ENCODE results near the gene ESYT3.

ESYT3 gene

DNA sequence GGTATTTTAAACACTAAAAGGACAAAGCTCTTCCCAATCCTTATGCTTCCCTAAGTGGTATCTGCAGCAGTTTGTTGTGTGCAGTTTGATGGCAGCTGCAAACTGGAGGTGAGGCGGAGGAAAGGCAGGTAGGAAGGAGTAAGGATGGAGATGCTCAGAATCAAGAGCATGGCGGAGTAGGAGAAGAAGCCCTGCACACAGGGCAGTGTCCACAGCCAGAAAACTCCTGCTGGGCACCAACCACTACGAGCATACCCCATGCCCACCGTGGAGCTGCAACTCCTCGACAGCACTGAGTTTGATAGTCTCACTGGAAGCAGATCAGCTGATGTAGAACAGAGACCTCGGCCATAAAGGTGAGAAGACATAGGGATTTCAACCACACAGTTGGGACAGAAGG is 30.3 kb upstream of the ESYT3 start:
- Histone ChIP-seq H3K36me3 (ENCODE audit: control insufficient read depth in 2 of 2, insufficient read depth in 1 of 2, low read length in 2 of 2) (peaks cover 0 to 28% of the 10 kb centered on the region in 2 experiments; a peak in 1 of 3 replicates), H3K9me3 (ENCODE audit: control insufficient read depth, insufficient read depth, low read depth, low read length) (no peaks in the 10 kb centered on the region), H3K4me1 (ENCODE audit: control insufficient read depth, insufficient read depth, low read length) (no peaks in the 10 kb centered on the region), H3K27ac (ENCODE audit: extremely low read depth, low read depth, low read length) (no peak overlapping the region), H3K4me3 (ENCODE audit: low read depth, low read length) (no peak overlapping the region)
- TF ChIP-seq GLI2 (tag by site-specific recombination; IDR thresholded peaks at IDR 0.05; ENCODE audit: borderline replicate concordance, low read depth) (no peak), ZNF354C (tag by site-specific recombination; IDR thresholded peaks at IDR 0.05; ENCODE audit: borderline replicate concordance, low read depth) (no peak), OSR2 (tag by site-specific recombination; IDR thresholded peaks at IDR 0.05) (no peak), ZNF311 (tag by site-specific recombination; IDR thresholded peaks at IDR 0.05; ENCODE audit: borderline replicate concordance) (no peak), ZBTB48 (tag by site-specific recombination; IDR thresholded peaks at IDR 0.05) (no peak), ZNF366 (tag by site-specific recombination; conservative IDR thresholded peaks at IDR 0.05) (no peak), HOXD13 (CRISPR knock-in tag; IDR thresholded peaks at IDR 0.05; ENCODE audit: borderline replicate concordance) (no peak), ZNF24 (tag by site-specific recombination; IDR thresholded peaks at IDR 0.05) (no peak), GFI1B (tag by site-specific recombination; IDR thresholded peaks at IDR 0.05) (no peak), ZNF624 (tag by site-specific recombination; IDR thresholded peaks at IDR 0.05) (no peak), EGR2 (tag by site-specific recombination; IDR thresholded peaks at IDR 0.05; ENCODE audit: low read depth) (no peak), YY2 (tag by site-specific recombination; IDR thresholded peaks at IDR 0.05) (no peak), ZNF114 (tag by site-specific recombination; IDR thresholded peaks at IDR 0.05) (no peak), ZBTB20 (tag by site-specific recombination; IDR thresholded peaks at IDR 0.05) (no peak), ZNF324 (tag by site-specific recombination; IDR thresholded peaks at IDR 0.05) (no peak), ZNF362 (tag by site-specific recombination; IDR thresholded peaks at IDR 0.05) (no peak), ZSCAN18 (tag by site-specific recombination; IDR thresholded peaks at IDR 0.05) (no peak), ZNF423 (tag by site-specific recombination; IDR thresholded peaks at IDR 0.05) (no peak)
- TF ChIP-seq, protein P1, sequence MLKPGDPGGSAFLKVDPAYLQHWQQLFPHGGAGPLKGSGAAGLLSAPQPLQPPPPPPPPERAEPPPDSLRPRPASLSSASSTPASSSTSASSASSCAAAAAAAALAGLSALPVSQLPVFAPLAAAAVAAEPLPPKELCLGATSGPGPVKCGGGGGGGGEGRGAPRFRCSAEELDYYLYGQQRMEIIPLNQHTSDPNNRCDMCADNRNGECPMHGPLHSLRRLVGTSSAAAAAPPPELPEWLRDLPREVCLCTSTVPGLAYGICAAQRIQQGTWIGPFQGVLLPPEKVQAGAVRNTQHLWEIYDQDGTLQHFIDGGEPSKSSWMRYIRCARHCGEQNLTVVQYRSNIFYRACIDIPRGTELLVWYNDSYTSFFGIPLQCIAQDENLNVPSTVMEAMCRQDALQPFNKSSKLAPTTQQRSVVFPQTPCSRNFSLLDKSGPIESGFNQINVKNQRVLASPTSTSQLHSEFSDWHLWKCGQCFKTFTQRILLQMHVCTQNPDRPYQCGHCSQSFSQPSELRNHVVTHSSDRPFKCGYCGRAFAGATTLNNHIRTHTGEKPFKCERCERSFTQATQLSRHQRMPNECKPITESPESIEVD (tag by site-specific recombination; IDR thresholded peaks at IDR 0.05): no peak
- TF ChIP-seq, protein P2, sequence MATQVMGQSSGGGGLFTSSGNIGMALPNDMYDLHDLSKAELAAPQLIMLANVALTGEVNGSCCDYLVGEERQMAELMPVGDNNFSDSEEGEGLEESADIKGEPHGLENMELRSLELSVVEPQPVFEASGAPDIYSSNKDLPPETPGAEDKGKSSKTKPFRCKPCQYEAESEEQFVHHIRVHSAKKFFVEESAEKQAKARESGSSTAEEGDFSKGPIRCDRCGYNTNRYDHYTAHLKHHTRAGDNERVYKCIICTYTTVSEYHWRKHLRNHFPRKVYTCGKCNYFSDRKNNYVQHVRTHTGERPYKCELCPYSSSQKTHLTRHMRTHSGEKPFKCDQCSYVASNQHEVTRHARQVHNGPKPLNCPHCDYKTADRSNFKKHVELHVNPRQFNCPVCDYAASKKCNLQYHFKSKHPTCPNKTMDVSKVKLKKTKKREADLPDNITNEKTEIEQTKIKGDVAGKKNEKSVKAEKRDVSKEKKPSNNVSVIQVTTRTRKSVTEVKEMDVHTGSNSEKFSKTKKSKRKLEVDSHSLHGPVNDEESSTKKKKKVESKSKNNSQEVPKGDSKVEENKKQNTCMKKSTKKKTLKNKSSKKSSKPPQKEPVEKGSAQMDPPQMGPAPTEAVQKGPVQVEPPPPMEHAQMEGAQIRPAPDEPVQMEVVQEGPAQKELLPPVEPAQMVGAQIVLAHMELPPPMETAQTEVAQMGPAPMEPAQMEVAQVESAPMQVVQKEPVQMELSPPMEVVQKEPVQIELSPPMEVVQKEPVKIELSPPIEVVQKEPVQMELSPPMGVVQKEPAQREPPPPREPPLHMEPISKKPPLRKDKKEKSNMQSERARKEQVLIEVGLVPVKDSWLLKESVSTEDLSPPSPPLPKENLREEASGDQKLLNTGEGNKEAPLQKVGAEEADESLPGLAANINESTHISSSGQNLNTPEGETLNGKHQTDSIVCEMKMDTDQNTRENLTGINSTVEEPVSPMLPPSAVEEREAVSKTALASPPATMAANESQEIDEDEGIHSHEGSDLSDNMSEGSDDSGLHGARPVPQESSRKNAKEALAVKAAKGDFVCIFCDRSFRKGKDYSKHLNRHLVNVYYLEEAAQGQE (tag by site-specific recombination; IDR thresholded peaks at IDR 0.05): no peak
- POLR2A ChIA-PET: no interaction called here
- CTCF ChIA-PET: interaction anchor here (1.0 kb wide), 1 partner anchor 14 kb away, joined by 3 read pairs; no protein-coding TSS in a partner anchor
